H1 (cell line): ENCODE results near the gene TMEM168. TPM values are rescaled to one million over a fixed set of nuclear protein-coding genes. Genes with fewer than 3 reads are reported as not detected.

Experiments
- CTCF ChIA-PET: fragments of 300-600 bp; sonication (Branson Sonifier 250); formaldehyde crosslinking; loops from one replicate; lab custom pipeline; 2021; ENCODE audit not compliant: partially characterized antibody; lab: Charles Lee
- POLR2A ChIA-PET: fragments of 300-600 bp; sonication (Branson Sonifier 250); formaldehyde crosslinking; loops from one replicate; lab custom pipeline; 2021; ENCODE audit warnings: inconsistent platforms; ENCODE audit not compliant: partially characterized antibody; lab: Charles Lee
- DNase-seq, 2 experiments: peaks; one replicate each; pipeline versions ENCODE4 v3.0.0 to v3.0.0-alpha.2; 2010 to 2022; ENCODE audit warnings: low spot score in 2 of 2, low read depth in 1 of 2, mixed read lengths in 1 of 2
- FAIRE-seq: peaks from 2 replicates; lab custom pipeline; 2011; peaks lifted over from hg19 to GRCh38; lab: Jason Lieb, UNC
- H2AFZ ChIP-seq: 2 replicates; pipeline ENCODE4 v1.8.1; 2012; ENCODE audit warnings: low read length, inconsistent platforms
- H2AK5ac ChIP-seq: 2 replicates; pipeline ENCODE4 v1.6.1; 2013; ENCODE audit warnings: low read depth, low read length
- H2BK120ac ChIP-seq: replicated peaks from 2 replicates; pipeline ENCODE3; 2013; ENCODE audit warnings: low read depth, low read length, inconsistent platforms
- H2BK12ac ChIP-seq: 2 replicates; pipeline ENCODE4 v1.6.1; 2013; ENCODE audit warnings: low read depth, low read length
- H2BK15ac ChIP-seq: 2 replicates; pipeline ENCODE4 v1.6.1; 2013; ENCODE audit warnings: low read length
- H2BK20ac ChIP-seq: 2 replicates; pipeline ENCODE4 v1.6.1; 2013; ENCODE audit warnings: low read length
- H2BK5ac ChIP-seq: 2 replicates; pipeline ENCODE4 v1.6.1; 2013; ENCODE audit warnings: low read depth, low read length
- H3K14ac ChIP-seq: 2 replicates; pipeline ENCODE4 v1.6.1; 2013; ENCODE audit warnings: inconsistent platforms; ENCODE audit not compliant: insufficient read length
- H3K18ac ChIP-seq: 2 replicates; pipeline ENCODE4 v1.6.1; 2013; ENCODE audit warnings: low read length; ENCODE audit errors: extremely low read depth
- H3K23ac ChIP-seq: 2 replicates; pipeline ENCODE4 v1.6.1; 2013; ENCODE audit warnings: inconsistent platforms; ENCODE audit not compliant: insufficient read length
- H3K23me2 ChIP-seq: 2 replicates; pipeline ENCODE4 v1.6.1; 2013; ENCODE audit warnings: low read depth, low read length
- H3K27ac ChIP-seq: 2 replicates; pipeline ENCODE4 v1.6.1; 2011; ENCODE audit warnings: low read depth, low read length, inconsistent platforms
- H3K27me3 ChIP-seq, 4 experiments: replicated peaks in 1 of 4; 1 replicate in 1 of 4; 2 replicates in 3 of 4; pipeline versions ENCODE4 v1.6.1 to v1.8.1; 2011 to 2013; ENCODE audit warnings: low read length in 3 of 4, mild to moderate bottlenecking in 3 of 4, inconsistent platforms in 2 of 4, mixed read lengths in 2 of 4, moderate library complexity in 1 of 4; ENCODE audit not compliant: control insufficient read depth in 3 of 4, insufficient read depth in 3 of 4; ENCODE audit errors: extremely low read depth in 1 of 4
- H3K36me3 ChIP-seq, 4 experiments: 2 replicates each; pipeline versions ENCODE4 v1.6.1 to v1.8.1; 2011 to 2013; ENCODE audit warnings: mild to moderate bottlenecking in 4 of 4, low read length in 3 of 4, moderate library complexity in 2 of 4, control low read depth in 1 of 4, inconsistent platforms in 1 of 4; ENCODE audit not compliant: insufficient read depth in 4 of 4, control insufficient read depth in 2 of 4
- H3K4ac ChIP-seq: replicated peaks from 2 replicates; pipeline ENCODE3; 2013; ENCODE audit warnings: low read length, low read depth, mixed read lengths, inconsistent platforms; ENCODE audit not compliant: insufficient read length
- H3K4me1 ChIP-seq, 4 experiments: replicated peaks in 1 of 4; 1 replicate in 1 of 4; 2 replicates in 3 of 4; pipeline versions ENCODE4 v1.6.1 to v1.8.1; 2011 to 2013; ENCODE audit warnings: low read length in 3 of 4, inconsistent platforms in 2 of 4, mixed read lengths in 1 of 4; ENCODE audit not compliant: insufficient read depth in 4 of 4, control insufficient read depth in 3 of 4
- H3K4me2 ChIP-seq, 2 experiments: 2 replicates each; pipeline versions ENCODE4 v1.6.1 to v1.8.1; 2011 to 2013; ENCODE audit warnings: low read depth in 2 of 2, low read length in 2 of 2, control low read depth in 1 of 2, inconsistent platforms in 1 of 2, mild to moderate bottlenecking in 1 of 2; ENCODE audit not compliant: insufficient read depth in 1 of 2
- H3K4me3 ChIP-seq, 4 experiments: fragments of 200-600, 300-600 bp in 1 of 4; sonication (generic), shearing (Covaris generic), sonication (Bioruptor Twin) in 1 of 4; 2 replicates each; pipeline versions ENCODE4 v1.5.1 to v1.8.1; 2011 to 2016; ENCODE audit warnings: low read length in 4 of 4, low read depth in 3 of 4, control low read depth in 2 of 4, inconsistent platforms in 2 of 4, mild to moderate bottlenecking in 2 of 4, mixed read lengths in 1 of 4, moderate library complexity in 1 of 4; ENCODE audit not compliant: insufficient read depth in 2 of 4; ENCODE audit errors: extremely low read depth in 1 of 4
- H3K56ac ChIP-seq: replicated peaks from 2 replicates; pipeline ENCODE3; 2013; ENCODE audit warnings: low read depth, mild to moderate bottlenecking, mixed read lengths, low read length, inconsistent platforms; ENCODE audit not compliant: insufficient read length
- H3K79me1 ChIP-seq: 2 replicates; pipeline ENCODE4 v1.6.1; 2013; ENCODE audit warnings: low read depth, low read length, control low read depth
- H3K79me2 ChIP-seq, 2 experiments: 2 replicates each; pipeline versions ENCODE4 v1.6.1 to v1.8.1; 2012 to 2013; ENCODE audit warnings: low read length in 2 of 2, mild to moderate bottlenecking in 2 of 2, inconsistent platforms in 1 of 2; ENCODE audit not compliant: insufficient read depth in 2 of 2, control insufficient read depth in 1 of 2
- H3K9ac ChIP-seq, 4 experiments: replicated peaks in 1 of 4; 1 replicate in 1 of 4; 2 replicates in 3 of 4; pipeline versions ENCODE4 v1.6.1 to v1.8.1; 2011 to 2013; ENCODE audit warnings: low read depth in 3 of 4, low read length in 3 of 4, control low read depth in 2 of 4, mild to moderate bottlenecking in 2 of 4, moderate library complexity in 2 of 4, inconsistent platforms in 1 of 4; ENCODE audit errors: extremely low read depth in 1 of 4
- H3K9me3 ChIP-seq, 2 experiments: 2 replicates each; pipeline versions ENCODE4 v1.6.1 to v1.8.1; 2012 to 2013; ENCODE audit warnings: mild to moderate bottlenecking in 2 of 2, moderate library complexity in 2 of 2, control low read depth in 1 of 2, inconsistent platforms in 1 of 2, low read depth in 1 of 2, low read length in 1 of 2, mixed read lengths in 1 of 2; ENCODE audit not compliant: insufficient read depth in 2 of 2
- H4K20me1 ChIP-seq, 2 experiments: replicated peaks in 1 of 2; 2 replicates each; pipeline versions ENCODE3 to v1.8.1; 2011 to 2013; ENCODE audit warnings: inconsistent platforms in 2 of 2, low read length in 2 of 2, mild to moderate bottlenecking in 1 of 2; ENCODE audit not compliant: insufficient read depth in 2 of 2, control insufficient read depth in 1 of 2
- H4K5ac ChIP-seq: 2 replicates; pipeline ENCODE4 v1.6.1; 2013; ENCODE audit warnings: low read length, low read depth, mixed read lengths, inconsistent platforms; ENCODE audit not compliant: insufficient read length
- H4K8ac ChIP-seq: 2 replicates; pipeline ENCODE4 v1.8.0; 2013; ENCODE audit warnings: mild to moderate bottlenecking, moderate library complexity, low read length, inconsistent platforms; ENCODE audit not compliant: insufficient read depth; ENCODE audit errors: extremely low read depth
- H4K91ac ChIP-seq: replicated peaks from 2 replicates; pipeline ENCODE3; 2013; ENCODE audit warnings: low read length, mixed read lengths, inconsistent platforms; ENCODE audit not compliant: insufficient read length
- CEBPB ChIP-seq: IDR thresholded peaks from 2 replicates; pipeline ENCODE4 v1.6.1; 2012; ENCODE audit warnings: low read depth, low read length
- KDM4A ChIP-seq: IDR thresholded peaks from one replicate; pipeline ENCODE4 v1.7.1; 2012; ENCODE audit warnings: low read depth, mild to moderate bottlenecking, moderate library complexity, low read length, inconsistent platforms; ENCODE audit not compliant: severe bottlenecking
- NRF1 ChIP-seq: IDR thresholded peaks from 2 replicates; pipeline ENCODE4 v1.6.1; 2011; ENCODE audit warnings: mild to moderate bottlenecking, low read depth, low read length, improper control_type of control experiment
- POLR2A ChIP-seq, 2 experiments: IDR thresholded peaks; 1 replicate in 1 of 2; 2 replicates in 1 of 2; pipeline ENCODE4 v1.6.1; 2011; ENCODE audit warnings: low read depth in 2 of 2, low read length in 2 of 2, mild to moderate bottlenecking in 2 of 2; ENCODE audit errors: control extremely low read depth in 1 of 2
- RNF2 ChIP-seq: fragments of 200-900, 300-1000 bp; sonication (generic); IDR thresholded peaks from 2 replicates; pipeline ENCODE4 v1.7.1; 2016; ENCODE audit warnings: borderline replicate concordance, low read depth, mild to moderate bottlenecking, antibody characterized with exemption, low read length; ENCODE audit not compliant: poor library complexity, severe bottlenecking; ENCODE audit errors: missing control alignments
- RXRA ChIP-seq: IDR thresholded peaks from 2 replicates; pipeline ENCODE4 v1.6.1; 2011; ENCODE audit warnings: low read depth, mild to moderate bottlenecking, low read length, moderate library complexity; ENCODE audit not compliant: insufficient read depth
- SIRT6 ChIP-seq: IDR thresholded peaks from one replicate; pipeline ENCODE4 v1.7.1; 2012; ENCODE audit warnings: low read length, inconsistent platforms
- TAF7 ChIP-seq: optimal IDR thresholded peaks from 2 replicates; pipeline ENCODE3; 2011; ENCODE audit warnings: low read depth, mild to moderate bottlenecking, inconsistent platforms, low read length, moderate library complexity, borderline replicate concordance
- WGBS, 2 experiments: shearing (Covaris generic) in 1 of 2; methylation state at CpG; one replicate each; pipeline versions ENCODE4 v1.1.6 to v1.1.7; 2013 to 2015; ENCODE audit warnings: low lambda C conversion rate in 2 of 2, mixed read lengths in 2 of 2, inconsistent platforms in 1 of 2, low coverage in 1 of 2, missing lambda C conversion rate in 1 of 2; ENCODE audit not compliant: insufficient replicate concordance in 2 of 2, insufficient coverage in 1 of 2, insufficient read length in 1 of 2; ENCODE audit errors: extremely low coverage in 1 of 2, missing lambda C conversion rate in 1 of 2; 5-methylcytosine and 5-hydroxymethylcytosine counted together
- polyA plus RNA-seq, 7 experiments: library from polyadenylated mRNA; depleted of rRNA in 3 of 7; stranded (reverse) in 5 of 7; unstranded in 2 of 7; fragments of >200 nt in 5 of 7; fragments of 200-250 nt in 2 of 7; gene quantifications; 1 replicate in 5 of 7; 2 replicates in 1 of 7; 4 replicates in 1 of 7; pipeline versions ENCODE4 v1.2.1 to v1.2.3, GENCODE V29; 2011 to 2013; ENCODE audit warnings: missing spikeins in 2 of 7, mixed read lengths in 2 of 7
- total RNA-seq: library from RNA; stranded (reverse); fragmentation: NEBNext Ultra II Directional; extraction: Animal tissue kit (Norgen Biotek cat#: 25700); gene quantifications from 2 replicates; pipeline ENCODE4 v1.2.1, GENCODE V29; 2021

TMEM168 gene
- total and polyA plus RNA-seq, 2 of the 8 experiments (the other 6 are each of a cell fraction or from before 2014, with no cell fraction given): 8.9 to 11.1 TPM

GRCh38 chr7:112743811-112744210, 46.4 kb downstream of the TMEM168 start:
- TF ChIP-seq NRF1 (no peak), TAF7 (no peak), RXRA (no peak), RNF2 (no peak), KDM4A (no peak), POLR2A (IDR thresholded peaks at IDR 0.05; ENCODE audit: control extremely low read depth in 1 of 2, low read depth in 2 of 2, low read length in 2 of 2) (no peak), CEBPB (no peak), SIRT6 (no peak)
- TF ChIP-seq, all 59 proteins: peak for 0
- Histone ChIP-seq H3K27me3 (no peaks in the 10 kb centered on the region), H2AFZ (no peak overlapping the region), H2BK5ac (no peak overlapping the region), H4K8ac (no peak overlapping the region), H3K27ac (no peak overlapping the region), H3K4me3 (no peak overlapping the region), H4K5ac (no peak overlapping the region), H3K9me3 (no peaks in the 10 kb centered on the region; a peak in 1 of 4 replicates), H3K9ac (no peak overlapping the region), H3K18ac (no peak overlapping the region), H3K23me2 (no peaks in the 10 kb centered on the region), H3K79me1 (no peaks in the 10 kb centered on the region), H2BK12ac (no peak overlapping the region), H3K23ac (no peak overlapping the region), H2BK20ac (no peak overlapping the region), H4K20me1 (no peaks in the 10 kb centered on the region), H3K4me2 (no peak overlapping the region), H3K4ac (no peak overlapping the region), H4K91ac (no peak overlapping the region), H2BK15ac (no peak overlapping the region), H3K56ac (no peak overlapping the region), H3K79me2 (no peaks in the 10 kb centered on the region), H3K14ac (no peak overlapping the region), H2BK120ac (no peak overlapping the region), H2AK5ac (no peak overlapping the region), H3K36me3 (no peaks in the 10 kb centered on the region), H3K4me1 (no peaks in the 10 kb centered on the region)
- ChIA-PET CTCF (interaction anchor here (0.9 to 1.2 kb wide), 3 partner anchors 9 to 157 kb away, joined by 3 to 7 read pairs (median 3); no protein-coding TSS in a partner anchor), POLR2A (no interaction called here)
- FAIRE-seq (no peak), DNase-seq (no peak)
- WGBS, 2 experiments: 70% methylated on average over 1 of the region's 1 CpG; no CpG with 5 or more reads in 1 of the 2 experiments
